H1 (cell line): ENCODE measurements around the gene DHRS12. TPM values are rescaled to one million over a fixed set of nuclear protein-coding genes. Genes with fewer than 3 reads are reported as not detected.

ENCODE experiments used
- CTCF ChIA-PET: fragments of 300-600 bp; sonication (Branson Sonifier 250); formaldehyde crosslinking; loops from one replicate; lab custom pipeline; 2021; ENCODE audit not compliant: partially characterized antibody; lab: Charles Lee
- POLR2A ChIA-PET: fragments of 300-600 bp; sonication (Branson Sonifier 250); formaldehyde crosslinking; loops from one replicate; lab custom pipeline; 2021; ENCODE audit warnings: inconsistent platforms; ENCODE audit not compliant: partially characterized antibody; lab: Charles Lee
- DNase-seq, 2 experiments: peaks; one replicate each; pipeline versions ENCODE4 v3.0.0 to v3.0.0-alpha.2; 2010 to 2022; ENCODE audit warnings: low spot score in 2 of 2, low read depth in 1 of 2, mixed read lengths in 1 of 2
- FAIRE-seq: peaks from 2 replicates; lab custom pipeline; 2011; peaks lifted over from hg19 to GRCh38; lab: Jason Lieb, UNC
- H2AFZ ChIP-seq: 2 replicates; pipeline ENCODE4 v1.8.1; 2012; ENCODE audit warnings: low read length, inconsistent platforms
- H2AK5ac ChIP-seq: 2 replicates; pipeline ENCODE4 v1.6.1; 2013; ENCODE audit warnings: low read depth, low read length
- H2BK120ac ChIP-seq: replicated peaks from 2 replicates; pipeline ENCODE3; 2013; ENCODE audit warnings: low read depth, low read length, inconsistent platforms
- H2BK12ac ChIP-seq: 2 replicates; pipeline ENCODE4 v1.6.1; 2013; ENCODE audit warnings: low read depth, low read length
- H2BK15ac ChIP-seq: 2 replicates; pipeline ENCODE4 v1.6.1; 2013; ENCODE audit warnings: low read length
- H2BK20ac ChIP-seq: 2 replicates; pipeline ENCODE4 v1.6.1; 2013; ENCODE audit warnings: low read length
- H2BK5ac ChIP-seq: 2 replicates; pipeline ENCODE4 v1.6.1; 2013; ENCODE audit warnings: low read depth, low read length
- H3K14ac ChIP-seq: 2 replicates; pipeline ENCODE4 v1.6.1; 2013; ENCODE audit warnings: inconsistent platforms; ENCODE audit not compliant: insufficient read length
- H3K18ac ChIP-seq: 2 replicates; pipeline ENCODE4 v1.6.1; 2013; ENCODE audit warnings: low read length; ENCODE audit errors: extremely low read depth
- H3K23ac ChIP-seq: 2 replicates; pipeline ENCODE4 v1.6.1; 2013; ENCODE audit warnings: inconsistent platforms; ENCODE audit not compliant: insufficient read length
- H3K23me2 ChIP-seq: 2 replicates; pipeline ENCODE4 v1.6.1; 2013; ENCODE audit warnings: low read depth, low read length
- H3K27ac ChIP-seq: 2 replicates; pipeline ENCODE4 v1.6.1; 2011; ENCODE audit warnings: low read depth, low read length, inconsistent platforms
- H3K27me3 ChIP-seq, 4 experiments: replicated peaks in 1 of 4; 1 replicate in 1 of 4; 2 replicates in 3 of 4; pipeline versions ENCODE4 v1.6.1 to v1.8.1; 2011 to 2013; ENCODE audit warnings: low read length in 3 of 4, mild to moderate bottlenecking in 3 of 4, inconsistent platforms in 2 of 4, mixed read lengths in 2 of 4, moderate library complexity in 1 of 4; ENCODE audit not compliant: control insufficient read depth in 3 of 4, insufficient read depth in 3 of 4; ENCODE audit errors: extremely low read depth in 1 of 4
- H3K36me3 ChIP-seq, 4 experiments: 2 replicates each; pipeline versions ENCODE4 v1.6.1 to v1.8.1; 2011 to 2013; ENCODE audit warnings: mild to moderate bottlenecking in 4 of 4, low read length in 3 of 4, moderate library complexity in 2 of 4, control low read depth in 1 of 4, inconsistent platforms in 1 of 4; ENCODE audit not compliant: insufficient read depth in 4 of 4, control insufficient read depth in 2 of 4
- H3K4ac ChIP-seq: replicated peaks from 2 replicates; pipeline ENCODE3; 2013; ENCODE audit warnings: low read length, low read depth, mixed read lengths, inconsistent platforms; ENCODE audit not compliant: insufficient read length
- H3K4me1 ChIP-seq, 4 experiments: replicated peaks in 1 of 4; 1 replicate in 1 of 4; 2 replicates in 3 of 4; pipeline versions ENCODE4 v1.6.1 to v1.8.1; 2011 to 2013; ENCODE audit warnings: low read length in 3 of 4, inconsistent platforms in 2 of 4, mixed read lengths in 1 of 4; ENCODE audit not compliant: insufficient read depth in 4 of 4, control insufficient read depth in 3 of 4
- H3K4me2 ChIP-seq, 2 experiments: 2 replicates each; pipeline versions ENCODE4 v1.6.1 to v1.8.1; 2011 to 2013; ENCODE audit warnings: low read depth in 2 of 2, low read length in 2 of 2, control low read depth in 1 of 2, inconsistent platforms in 1 of 2, mild to moderate bottlenecking in 1 of 2; ENCODE audit not compliant: insufficient read depth in 1 of 2
- H3K4me3 ChIP-seq, 4 experiments: fragments of 200-600, 300-600 bp in 1 of 4; sonication (generic), shearing (Covaris generic), sonication (Bioruptor Twin) in 1 of 4; 2 replicates each; pipeline versions ENCODE4 v1.5.1 to v1.8.1; 2011 to 2016; ENCODE audit warnings: low read length in 4 of 4, low read depth in 3 of 4, control low read depth in 2 of 4, inconsistent platforms in 2 of 4, mild to moderate bottlenecking in 2 of 4, mixed read lengths in 1 of 4, moderate library complexity in 1 of 4; ENCODE audit not compliant: insufficient read depth in 2 of 4; ENCODE audit errors: extremely low read depth in 1 of 4
- H3K56ac ChIP-seq: replicated peaks from 2 replicates; pipeline ENCODE3; 2013; ENCODE audit warnings: low read depth, mild to moderate bottlenecking, mixed read lengths, low read length, inconsistent platforms; ENCODE audit not compliant: insufficient read length
- H3K79me1 ChIP-seq: 2 replicates; pipeline ENCODE4 v1.6.1; 2013; ENCODE audit warnings: low read depth, low read length, control low read depth
- H3K79me2 ChIP-seq, 2 experiments: 2 replicates each; pipeline versions ENCODE4 v1.6.1 to v1.8.1; 2012 to 2013; ENCODE audit warnings: low read length in 2 of 2, mild to moderate bottlenecking in 2 of 2, inconsistent platforms in 1 of 2; ENCODE audit not compliant: insufficient read depth in 2 of 2, control insufficient read depth in 1 of 2
- H3K9ac ChIP-seq, 4 experiments: replicated peaks in 1 of 4; 1 replicate in 1 of 4; 2 replicates in 3 of 4; pipeline versions ENCODE4 v1.6.1 to v1.8.1; 2011 to 2013; ENCODE audit warnings: low read depth in 3 of 4, low read length in 3 of 4, control low read depth in 2 of 4, mild to moderate bottlenecking in 2 of 4, moderate library complexity in 2 of 4, inconsistent platforms in 1 of 4; ENCODE audit errors: extremely low read depth in 1 of 4
- H3K9me3 ChIP-seq, 2 experiments: 2 replicates each; pipeline versions ENCODE4 v1.6.1 to v1.8.1; 2012 to 2013; ENCODE audit warnings: mild to moderate bottlenecking in 2 of 2, moderate library complexity in 2 of 2, control low read depth in 1 of 2, inconsistent platforms in 1 of 2, low read depth in 1 of 2, low read length in 1 of 2, mixed read lengths in 1 of 2; ENCODE audit not compliant: insufficient read depth in 2 of 2
- H4K20me1 ChIP-seq, 2 experiments: replicated peaks in 1 of 2; 2 replicates each; pipeline versions ENCODE3 to v1.8.1; 2011 to 2013; ENCODE audit warnings: inconsistent platforms in 2 of 2, low read length in 2 of 2, mild to moderate bottlenecking in 1 of 2; ENCODE audit not compliant: insufficient read depth in 2 of 2, control insufficient read depth in 1 of 2
- H4K5ac ChIP-seq: 2 replicates; pipeline ENCODE4 v1.6.1; 2013; ENCODE audit warnings: low read length, low read depth, mixed read lengths, inconsistent platforms; ENCODE audit not compliant: insufficient read length
- H4K8ac ChIP-seq: 2 replicates; pipeline ENCODE4 v1.8.0; 2013; ENCODE audit warnings: mild to moderate bottlenecking, moderate library complexity, low read length, inconsistent platforms; ENCODE audit not compliant: insufficient read depth; ENCODE audit errors: extremely low read depth
- H4K91ac ChIP-seq: replicated peaks from 2 replicates; pipeline ENCODE3; 2013; ENCODE audit warnings: low read length, mixed read lengths, inconsistent platforms; ENCODE audit not compliant: insufficient read length
- CREB1 ChIP-seq: IDR thresholded peaks from 2 replicates; pipeline ENCODE4 v1.6.1; 2012; ENCODE audit warnings: inconsistent platforms
- WGBS, 2 experiments: shearing (Covaris generic) in 1 of 2; methylation state at CpG; one replicate each; pipeline versions ENCODE4 v1.1.6 to v1.1.7; 2013 to 2015; ENCODE audit warnings: low lambda C conversion rate in 2 of 2, mixed read lengths in 2 of 2, inconsistent platforms in 1 of 2, low coverage in 1 of 2, missing lambda C conversion rate in 1 of 2; ENCODE audit not compliant: insufficient replicate concordance in 2 of 2, insufficient coverage in 1 of 2, insufficient read length in 1 of 2; ENCODE audit errors: extremely low coverage in 1 of 2, missing lambda C conversion rate in 1 of 2; 5-methylcytosine and 5-hydroxymethylcytosine counted together
- polyA plus RNA-seq, 7 experiments: library from polyadenylated mRNA; depleted of rRNA in 3 of 7; stranded (reverse) in 5 of 7; unstranded in 2 of 7; fragments of >200 nt in 5 of 7; fragments of 200-250 nt in 2 of 7; gene quantifications; 1 replicate in 5 of 7; 2 replicates in 1 of 7; 4 replicates in 1 of 7; pipeline versions ENCODE4 v1.2.1 to v1.2.3, GENCODE V29; 2011 to 2013; ENCODE audit warnings: missing spikeins in 2 of 7, mixed read lengths in 2 of 7
- total RNA-seq: library from RNA; stranded (reverse); fragmentation: NEBNext Ultra II Directional; extraction: Animal tissue kit (Norgen Biotek cat#: 25700); gene quantifications from 2 replicates; pipeline ENCODE4 v1.2.1, GENCODE V29; 2021

DHRS12 gene
- total and polyA plus RNA-seq, 2 of the 8 experiments (the other 6 are each of a cell fraction or from before 2014, with no cell fraction given) = 8.7 TPM

GRCh38 chr13:51785712-51786424 is 18.1 kb downstream of the DHRS12 start:
- POLR2A ChIA-PET = interaction anchor here (0.7 to 1.9 kb wide), 7 partner anchors 8 to 333 kb away, joined by 3 to 6 read pairs (median 3); partner anchors contain the start of genes ATP7B and INTS6
- no peak overlapping the region for H3K4me3 ChIP-seq
- H3K23ac ChIP-seq = no peak overlapping the region

More at GRCh38 chr13:51785712-51786424, 18.1 kb downstream of the DHRS12 start:
- H3K14ac ChIP-seq = no peak overlapping the region
- H3K79me2 ChIP-seq = no peaks in the 10 kb centered on the region
- WGBS, 2 experiments = 84% methylated on average over 12 of the region's 12 CpGs; no CpG with 5 or more reads in 1 of the 2 experiments
- no peak overlapping the region for H4K8ac ChIP-seq
- H3K4ac ChIP-seq = no peak overlapping the region
- H3K79me1 ChIP-seq = no peaks in the 10 kb centered on the region
- peaks cover 0 to 7% (median 0%) of the 10 kb centered on the region in 4 experiments; a peak in 2 of 7 replicates for H3K4me1 ChIP-seq
- H3K18ac ChIP-seq = no peak overlapping the region
- no peaks in the 10 kb centered on the region for H3K23me2 ChIP-seq
- no peak overlapping the region for H2BK20ac ChIP-seq
- H3K9me3 ChIP-seq = no peaks in the 10 kb centered on the region
- H2AK5ac ChIP-seq = no peak overlapping the region
- H3K9ac ChIP-seq = no peak overlapping the region
- H2BK5ac ChIP-seq = no peak overlapping the region
- no peak overlapping the region for H3K27ac ChIP-seq
- H2BK15ac ChIP-seq = no peak overlapping the region
- TF ChIP-seq CREB1 = no peak
- TF ChIP-seq, all 59 proteins: peak for 0
- Histone ChIP-seq H2AFZ (no peak overlapping the region), H3K4me2 (no peak overlapping the region), H4K91ac (no peak overlapping the region), H3K27me3 (no peaks in the 10 kb centered on the region; a peak in 1 of 7 replicates), H3K56ac (no peak overlapping the region), H4K5ac (no peak overlapping the region), H3K36me3 (no peaks in the 10 kb centered on the region), H2BK120ac (no peak overlapping the region), H2BK12ac (0 out of 2 replicates have a peak overlapping the region, but pooled peaks have one; percentile 11), H4K20me1 (no peaks in the 10 kb centered on the region)
- DNase-seq = no peak
- FAIRE-seq = no peak
- CTCF ChIA-PET = interaction anchor here (0.5 to 11.3 kb wide), 6 partner anchors 12 to 351 kb away, joined by 3 to 123 read pairs (median 4); no protein-coding TSS in a partner anchor
